Breast epithelium (tissue), 4 donors: ENCODE data around the gene ISOC1. TPM values are rescaled to one million over a fixed set of nuclear protein-coding genes. Genes with fewer than 3 reads are reported as not detected.

Source experiments
- DNase-seq, 2 donors: peaks; one replicate each; pipeline ENCODE4 v3.0.0-alpha.2; 2019; ENCODE audit warnings: low spot score in 2 of 2
- H3K27ac ChIP-seq, 2 donors: fragments of 200-600 bp; sonication (generic) in 1 of 2; one replicate each; pipeline ENCODE4 v1.5.1; 2016 to 2019; ENCODE audit warnings: mild to moderate bottlenecking in 1 of 2
- H3K27me3 ChIP-seq, 2 donors: fragments of 200-600 bp; sonication (generic) in 1 of 2; one replicate each; pipeline versions ENCODE4 v1.5.1 to v1.6.0; 2017 to 2019; ENCODE audit warnings: control low read depth in 1 of 2, mild to moderate bottlenecking in 1 of 2
- H3K36me3 ChIP-seq: fragments of 200-600 bp; one replicate; pipeline ENCODE4 v1.5.1; 2019
- H3K4me1 ChIP-seq, 2 donors: fragments of 200-600 bp; sonication (generic); one replicate each; pipeline ENCODE4 v1.5.1; 2016 to 2019; ENCODE audit warnings: control low read depth in 1 of 2
- H3K4me3 ChIP-seq, 3 donors: fragments of 200-600 bp; sonication (generic); 1 replicate in 2 of 3; 2 replicates in 1 of 3; pipeline ENCODE4 v1.5.1; 2016 to 2019; ENCODE audit warnings: mild to moderate bottlenecking in 3 of 3, moderate library complexity in 2 of 3
- H3K9me3 ChIP-seq, 2 donors: fragments of 200-600 bp; sonication (generic) in 1 of 2; one replicate each; pipeline ENCODE4 v1.5.1; 2016 to 2019; ENCODE audit warnings: control low read depth in 1 of 2
- POLR2A ChIP-seq: fragments of 450-650 bp; IDR thresholded peaks from one replicate; pipeline ENCODE4 v1.6.1; 2016; ENCODE audit warnings: antibody characterized with exemption, mild to moderate bottlenecking, moderate library complexity
- POLR2AphosphoS5 ChIP-seq, 3 donors: sonication (generic); formaldehyde crosslinking; IDR thresholded peaks; one replicate each; pipeline ENCODE4 v1.6.1; 2017; ENCODE audit warnings: antibody characterized with exemption in 3 of 3
- intact Hi-C: fragments of 100-400 bp; cut with DNase I; formaldehyde crosslinking; loops from one replicate; pipeline ENCODE4 v1.15.1; 2023; ENCODE audit warnings: low total_unique reads
- total RNA-seq, 3 donors: library from RNA; depleted of rRNA; stranded (reverse); fragments of >200 nt; gene quantifications; one replicate each; pipeline ENCODE4 v1.1.0, GENCODE V29; 2016
- TF ChIP-seq, protein P1 (sequence below), 3 donors: fragments of 450-650 bp; IDR thresholded peaks; one replicate each; pipeline ENCODE4 v1.5.1; 2016 to 2017; ENCODE audit warnings: antibody characterized with exemption in 3 of 3, mild to moderate bottlenecking in 3 of 3, moderate library complexity in 3 of 3

The ISOC1 gene
- 10 to 100 TPM; 20.6 to 41.6 (median 23.9) TPM for total RNA-seq

DNA sequence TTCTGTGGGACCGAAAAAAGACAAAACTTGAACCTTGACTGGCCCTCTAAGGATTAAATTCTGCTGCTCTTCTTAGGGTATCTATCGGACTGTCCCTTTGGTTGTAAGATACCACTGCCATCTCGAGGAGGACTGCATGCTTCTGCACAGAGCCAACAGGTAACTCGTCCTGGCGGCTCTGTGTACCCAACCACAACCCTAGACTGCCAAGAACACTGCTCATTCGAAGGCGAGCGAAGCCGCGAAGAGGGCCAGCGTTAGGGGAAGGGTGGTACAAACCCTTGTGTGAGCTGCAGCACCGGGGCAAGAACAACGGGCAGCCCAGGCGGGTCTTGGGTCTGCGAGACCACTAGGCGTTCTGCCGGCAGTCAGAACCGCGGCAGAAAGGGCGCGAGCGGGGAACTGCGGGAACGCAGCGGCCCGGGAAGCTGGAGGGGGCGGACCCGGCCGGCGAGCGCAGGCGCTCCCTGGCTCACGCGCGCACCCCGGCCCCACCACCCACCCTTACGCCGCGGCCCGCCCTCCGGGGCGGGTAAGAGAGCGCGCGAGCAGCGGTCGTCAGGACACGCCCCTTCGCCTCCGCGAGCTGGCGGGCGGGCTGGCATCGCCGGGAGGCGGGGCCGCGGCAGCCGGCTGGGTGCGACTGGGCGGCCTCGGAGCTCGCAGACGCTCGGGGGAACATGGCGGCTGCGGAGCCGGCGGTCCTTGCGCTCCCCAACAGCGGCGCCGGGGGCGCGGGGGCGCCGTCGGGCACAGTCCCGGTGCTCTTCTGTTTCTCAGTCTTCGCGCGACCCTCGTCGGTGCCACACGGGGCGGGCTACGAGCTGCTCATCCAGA lies at the start of gene ISOC1:
Gene ISOC1 (plus strand): TSS at position 663 of the 837 bp plus-strand sequence. CDS start 18 bp downstream, at position 681.
- TF ChIP-seq POLR2AphosphoS5 (IDR thresholded peaks at IDR 0.05), result peak in 1 of 3 donors; percentile 10
- no peak for TF ChIP-seq POLR2A
- TF ChIP-seq, protein P1, sequence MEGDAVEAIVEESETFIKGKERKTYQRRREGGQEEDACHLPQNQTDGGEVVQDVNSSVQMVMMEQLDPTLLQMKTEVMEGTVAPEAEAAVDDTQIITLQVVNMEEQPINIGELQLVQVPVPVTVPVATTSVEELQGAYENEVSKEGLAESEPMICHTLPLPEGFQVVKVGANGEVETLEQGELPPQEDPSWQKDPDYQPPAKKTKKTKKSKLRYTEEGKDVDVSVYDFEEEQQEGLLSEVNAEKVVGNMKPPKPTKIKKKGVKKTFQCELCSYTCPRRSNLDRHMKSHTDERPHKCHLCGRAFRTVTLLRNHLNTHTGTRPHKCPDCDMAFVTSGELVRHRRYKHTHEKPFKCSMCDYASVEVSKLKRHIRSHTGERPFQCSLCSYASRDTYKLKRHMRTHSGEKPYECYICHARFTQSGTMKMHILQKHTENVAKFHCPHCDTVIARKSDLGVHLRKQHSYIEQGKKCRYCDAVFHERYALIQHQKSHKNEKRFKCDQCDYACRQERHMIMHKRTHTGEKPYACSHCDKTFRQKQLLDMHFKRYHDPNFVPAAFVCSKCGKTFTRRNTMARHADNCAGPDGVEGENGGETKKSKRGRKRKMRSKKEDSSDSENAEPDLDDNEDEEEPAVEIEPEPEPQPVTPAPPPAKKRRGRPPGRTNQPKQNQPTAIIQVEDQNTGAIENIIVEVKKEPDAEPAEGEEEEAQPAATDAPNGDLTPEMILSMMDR (IDR thresholded peaks at IDR 0.05), result peak in 1 of 3 donors; percentile 8
- peak within 1 kb of the TSS; percentile 74 to 98 (median 86) for H3K4me3 ChIP-seq
- intact Hi-C loops, result no loop called here
- no peaks in the 10 kb centered on the region for H3K4me1 ChIP-seq
- DNase-seq, result peak; percentile 85 to 86
- H3K9me3 ChIP-seq, result no peaks in the 10 kb centered on the region
- H3K27me3 ChIP-seq, result no peaks in the 10 kb centered on the region
- H3K27ac ChIP-seq, result peak within 1 kb of the TSS; percentile 78 to 90
- no peaks in the 10 kb centered on the region for H3K36me3 ChIP-seq

DNA sequence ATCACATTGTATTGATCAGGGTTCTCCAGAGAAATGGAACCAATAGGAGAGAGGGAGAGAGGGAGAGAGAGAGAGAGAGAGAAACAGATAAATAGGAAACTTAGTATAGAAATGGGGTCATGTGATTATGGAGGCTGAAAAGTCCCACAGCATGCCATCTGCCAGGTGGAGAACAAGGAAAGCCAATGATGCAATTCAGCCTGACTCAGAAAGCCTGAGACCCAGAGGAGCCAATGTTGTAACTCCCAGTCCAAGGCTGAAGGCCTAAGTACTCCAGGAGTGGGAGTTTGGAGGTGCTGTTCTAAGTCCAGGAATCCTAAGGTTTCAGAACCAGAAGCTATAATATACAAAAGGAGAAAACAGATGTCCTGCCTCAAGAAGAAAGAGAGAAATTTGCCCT lies 48.4 kb upstream of the ISOC1 start:
- no peak for TF ChIP-seq POLR2AphosphoS5 (IDR thresholded peaks at IDR 0.05)
- TF ChIP-seq, protein P1 (IDR thresholded peaks at IDR 0.05), result no peak
- no peak for TF ChIP-seq POLR2A
- H3K4me1 ChIP-seq, result no peaks in the 10 kb centered on the region
- peaks cover 10 to 24% of the 10 kb centered on the region in 2 donors for H3K9me3 ChIP-seq
- intact Hi-C loops, result no loop called here
- DNase-seq, result no peak
- H3K36me3 ChIP-seq, result no peaks in the 10 kb centered on the region
- no peaks in the 10 kb centered on the region for H3K27me3 ChIP-seq
- no peak overlapping the region for H3K4me3 ChIP-seq
- no peak overlapping the region for H3K27ac ChIP-seq

DNA sequence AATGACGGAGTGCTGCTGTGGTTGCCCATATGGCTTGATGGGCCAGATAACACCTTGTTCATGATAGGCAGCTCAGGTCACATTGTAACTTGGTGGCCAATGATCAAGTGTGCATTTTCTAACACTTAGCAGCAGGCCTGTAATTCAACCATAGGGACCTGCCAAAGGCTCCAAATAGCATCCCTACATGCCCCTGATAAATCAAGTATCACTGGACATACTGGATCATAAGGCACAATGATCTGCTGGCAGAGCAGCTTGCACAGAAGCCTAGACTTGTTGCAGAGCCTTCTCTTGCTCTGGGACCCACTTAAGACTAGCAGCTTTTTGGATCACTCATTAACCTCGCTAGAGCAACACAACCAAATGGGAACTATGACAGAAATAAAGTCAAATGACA lies 46.0 kb upstream of the ISOC1 start:
- DNase-seq, result no peak
- no peak for TF ChIP-seq POLR2A
- TF ChIP-seq POLR2AphosphoS5 (IDR thresholded peaks at IDR 0.05), result no peak
- TF ChIP-seq, protein P1 (IDR thresholded peaks at IDR 0.05), result no peak
- Histone ChIP-seq H3K9me3 (peaks cover 6 to 23% of the 10 kb centered on the region in 2 donors), H3K4me3 (no peak overlapping the region), H3K27ac (no peak overlapping the region), H3K4me1 (no peaks in the 10 kb centered on the region), H3K27me3 (no peaks in the 10 kb centered on the region), H3K36me3 (no peaks in the 10 kb centered on the region)
- intact Hi-C loops, result no loop called here

DNA sequence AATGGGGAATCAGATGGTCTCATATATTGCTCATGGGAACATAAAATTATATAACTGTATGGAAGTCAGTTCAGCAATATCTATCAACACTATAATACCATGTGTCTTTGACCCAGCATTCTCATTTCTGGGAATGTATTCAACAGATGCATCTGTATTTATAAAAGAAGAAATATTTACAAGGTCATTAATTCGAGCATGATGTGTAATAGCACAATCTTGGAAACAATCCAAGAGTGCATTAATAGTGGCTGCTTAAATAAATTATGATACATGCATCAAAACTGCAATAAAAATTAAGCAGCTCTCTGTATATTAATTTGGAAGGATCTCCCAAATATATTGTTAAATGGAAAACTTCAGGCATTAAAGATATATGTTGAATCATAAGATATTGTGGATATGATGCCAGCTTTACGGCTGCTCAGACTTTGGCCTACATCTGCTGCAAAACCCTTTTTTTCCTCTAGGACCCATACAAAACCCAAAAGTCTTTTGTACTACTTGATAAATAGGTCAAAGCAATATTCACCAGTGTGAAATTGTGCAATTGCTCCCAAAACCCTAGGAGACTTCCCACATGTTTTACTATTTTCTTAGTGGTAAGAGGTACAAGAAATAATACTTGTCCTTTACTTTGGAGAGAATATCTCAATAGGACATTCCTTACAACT lies 45.3 kb upstream of the ISOC1 start:
- intact Hi-C loops, result no loop called here
- H3K36me3 ChIP-seq, result no peaks in the 10 kb centered on the region
- TF ChIP-seq POLR2AphosphoS5 (IDR thresholded peaks at IDR 0.05), result no peak
- H3K4me1 ChIP-seq, result no peaks in the 10 kb centered on the region
- DNase-seq, result no peak
- no peak overlapping the region for H3K4me3 ChIP-seq
- H3K27ac ChIP-seq, result no peak overlapping the region
- H3K27me3 ChIP-seq, result no peaks in the 10 kb centered on the region
- H3K9me3 ChIP-seq, result peaks cover 0 to 15% of the 10 kb centered on the region in 2 donors

DNA sequence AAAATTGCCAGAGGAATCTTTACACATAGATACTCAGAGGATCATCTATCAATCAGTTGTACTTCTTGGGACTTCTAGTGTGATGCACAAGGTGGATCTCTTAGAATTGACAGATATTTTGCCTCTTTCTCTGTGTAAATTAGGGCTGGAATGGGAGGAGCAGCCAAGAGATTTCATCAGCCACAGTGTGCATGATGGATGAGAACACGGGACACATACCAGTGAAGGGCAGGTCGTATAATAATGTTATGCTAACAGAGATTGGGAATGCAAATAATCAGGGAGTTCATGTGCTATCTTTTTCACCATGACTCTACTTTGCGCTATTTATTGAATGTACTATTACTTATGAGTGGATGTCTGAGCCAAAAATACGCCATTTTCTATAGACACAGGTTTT lies 43.3 kb upstream of the ISOC1 start:
- intact Hi-C loops, result no loop called here
- Histone ChIP-seq H3K36me3 (no peaks in the 10 kb centered on the region), H3K27me3 (no peaks in the 10 kb centered on the region), H3K4me3 (no peak overlapping the region), H3K4me1 (no peaks in the 10 kb centered on the region), H3K9me3 (no peaks in the 10 kb centered on the region), H3K27ac (no peak overlapping the region)
- TF ChIP-seq POLR2AphosphoS5 (IDR thresholded peaks at IDR 0.05), result no peak
- TF ChIP-seq, protein P1 (IDR thresholded peaks at IDR 0.05), result no peak
- no peak for TF ChIP-seq POLR2A
- DNase-seq, result no peak
